B cell (primary cell): ENCODE data around the gene ARID4B.

ENCODE experiments used
- EZH2 ChIP-seq: IDR thresholded peaks from 2 replicates; pipeline ENCODE4 v1.6.1; 2012; ENCODE audit warnings: borderline replicate concordance, low read depth, mild to moderate bottlenecking, moderate library complexity, low read length; ENCODE audit not compliant: insufficient read depth, poor library complexity, severe bottlenecking
- TF ChIP-seq, protein P1 (sequence below): fragments of 200-600 bp; IDR thresholded peaks from one replicate; pipeline ENCODE4 v1.8.0; 2022; ENCODE audit warnings: antibody characterized with exemption, mild to moderate bottlenecking

DNA sequence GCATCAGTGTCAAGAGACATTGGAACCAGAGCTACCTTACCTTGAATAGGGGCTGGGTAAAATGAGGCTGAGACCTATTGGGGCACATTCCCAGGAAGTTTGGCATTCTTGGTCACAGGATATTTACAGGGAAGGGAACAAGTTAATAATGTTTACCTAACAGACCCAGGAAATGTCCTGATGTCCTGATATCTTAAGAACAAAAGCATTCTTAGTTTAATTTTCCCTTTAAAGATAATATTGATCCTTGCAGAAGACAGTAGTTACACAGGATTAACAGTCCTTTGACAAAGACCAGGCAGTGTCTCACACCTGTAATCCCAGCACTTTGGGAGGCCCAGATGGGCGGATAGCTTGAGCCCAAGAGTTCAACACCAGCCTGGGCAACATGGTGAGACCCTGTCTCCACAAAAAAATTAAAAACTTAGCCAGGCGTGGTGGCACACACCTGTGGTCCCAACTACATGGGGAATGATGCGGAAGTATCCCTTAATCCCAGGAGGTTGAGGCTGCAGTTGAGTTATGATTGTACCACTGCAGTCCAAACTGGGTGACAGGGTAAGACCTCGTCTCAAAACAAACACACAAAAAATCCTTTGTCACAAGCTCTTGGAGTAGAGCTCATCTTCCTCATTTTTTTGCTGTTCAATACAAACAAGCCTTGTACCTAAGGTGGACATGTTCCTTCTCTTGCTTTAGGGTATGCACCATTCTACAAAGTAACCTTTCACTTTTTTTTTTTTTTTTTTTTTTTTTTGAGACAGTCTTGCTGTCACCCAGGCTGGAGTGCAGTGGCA lies 198.0 kb downstream of the ARID4B start:
- TF ChIP-seq, protein P1, sequence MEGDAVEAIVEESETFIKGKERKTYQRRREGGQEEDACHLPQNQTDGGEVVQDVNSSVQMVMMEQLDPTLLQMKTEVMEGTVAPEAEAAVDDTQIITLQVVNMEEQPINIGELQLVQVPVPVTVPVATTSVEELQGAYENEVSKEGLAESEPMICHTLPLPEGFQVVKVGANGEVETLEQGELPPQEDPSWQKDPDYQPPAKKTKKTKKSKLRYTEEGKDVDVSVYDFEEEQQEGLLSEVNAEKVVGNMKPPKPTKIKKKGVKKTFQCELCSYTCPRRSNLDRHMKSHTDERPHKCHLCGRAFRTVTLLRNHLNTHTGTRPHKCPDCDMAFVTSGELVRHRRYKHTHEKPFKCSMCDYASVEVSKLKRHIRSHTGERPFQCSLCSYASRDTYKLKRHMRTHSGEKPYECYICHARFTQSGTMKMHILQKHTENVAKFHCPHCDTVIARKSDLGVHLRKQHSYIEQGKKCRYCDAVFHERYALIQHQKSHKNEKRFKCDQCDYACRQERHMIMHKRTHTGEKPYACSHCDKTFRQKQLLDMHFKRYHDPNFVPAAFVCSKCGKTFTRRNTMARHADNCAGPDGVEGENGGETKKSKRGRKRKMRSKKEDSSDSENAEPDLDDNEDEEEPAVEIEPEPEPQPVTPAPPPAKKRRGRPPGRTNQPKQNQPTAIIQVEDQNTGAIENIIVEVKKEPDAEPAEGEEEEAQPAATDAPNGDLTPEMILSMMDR, result no peak
- no peak for TF ChIP-seq EZH2
